HCT116 (cell line): ENCODE measurements around the gene MLLT11. TPM values are rescaled to one million over a fixed set of nuclear protein-coding genes. Genes with fewer than 3 reads are reported as not detected.

ENCODE experiments used
- ATAC-seq: fragments of 200-7000 bp; cut with Tn5 transposase; 2 replicates; pipeline ENCODE4 v1.9.1; 2020; ENCODE audit warnings: mild to moderate bottlenecking, moderate library complexity
- BruUV-seq: library from RNA; stranded (reverse); fragments of 400-500 nt; replicated peaks from 2 replicates; lab custom pipeline; 2021; lab: Mats Ljungman, UMichigan
- CTCF ChIA-PET: fragments of 300-600 bp; sonication (Branson Sonifier 250); formaldehyde crosslinking; loops from one replicate; lab custom pipeline; 2021; ENCODE audit warnings: antibody characterized with exemption; lab: Charles Lee
- POLR2A ChIA-PET: fragments of 300-600, 350-600 bp; sonication (Branson Sonifier 250); formaldehyde crosslinking; loops from one replicate; lab custom pipeline; 2021; ENCODE audit warnings: antibody characterized with exemption; lab: Charles Lee
- RAD21 ChIA-PET, 2 experiments: fragments of 300-600 bp; sonication (Branson Sonifier 250); formaldehyde crosslinking; loops; one replicate each; lab custom pipeline; 2023; ENCODE audit warnings: low total read pairs in 2 of 2; ENCODE audit not compliant: uncharacterized antibody in 2 of 2, unreplicated experiment in 2 of 2, low non-redundant PET in 1 of 2; lab: Charles Lee
- DNase-seq: peaks from one replicate; pipeline ENCODE4 v3.0.0-alpha.2; 2010; ENCODE audit warnings: low read depth, low spot score
- H2AFZ ChIP-seq: fragments of 200-600 bp; shearing (Covaris generic), sonication (generic); 2 replicates; pipeline ENCODE4 v1.6.1; 2017; ENCODE audit warnings: low read depth, mixed run types, mixed read lengths, antibody characterized with exemption, low read length; ENCODE audit not compliant: poor library complexity, severe bottlenecking
- H3K27ac ChIP-seq: 2 replicates; pipeline ENCODE4 v1.5.1; 2012; ENCODE audit warnings: low read depth, low read length
- H3K27me3 ChIP-seq: fragments of 200-600 bp; sonication (generic); 2 replicates; pipeline ENCODE4 v1.6.1; 2016; ENCODE audit warnings: mixed run types, low read length, mixed read lengths; ENCODE audit not compliant: insufficient read depth
- H3K36me3 ChIP-seq, 2 experiments: fragments of 200-500 bp in 1 of 2; fragments of 200-600 bp in 1 of 2; sonication (Bioruptor generic) in 1 of 2; sonication (generic) in 1 of 2; 2 replicates each; pipeline versions ENCODE4 v1.5.1 to v1.6.1; 2014 to 2016; ENCODE audit warnings: low read length in 2 of 2, inconsistent platforms in 1 of 2, mixed read lengths in 1 of 2, mixed run types in 1 of 2; ENCODE audit not compliant: insufficient read depth in 2 of 2, control insufficient read depth in 1 of 2
- H3K4me1 ChIP-seq, 2 experiments: fragments of 200-600 bp in 1 of 2; sonication (generic) in 1 of 2; 2 replicates each; pipeline versions ENCODE4 v1.5.1 to v1.6.1; 2012 to 2017; ENCODE audit warnings: low read length in 2 of 2, inconsistent platforms in 1 of 2, mild to moderate bottlenecking in 1 of 2, mixed read lengths in 1 of 2, mixed run types in 1 of 2, moderate library complexity in 1 of 2; ENCODE audit not compliant: insufficient read depth in 2 of 2, control insufficient read depth in 1 of 2
- H3K4me2 ChIP-seq: fragments of 200-600 bp; sonication (generic); 2 replicates; pipeline ENCODE4 v1.6.1; 2017; ENCODE audit warnings: mixed run types, low read length, mixed read lengths
- H3K4me3 ChIP-seq, 2 experiments: fragments of 200-600 bp in 1 of 2; sonication (generic) in 1 of 2; replicated peaks in 1 of 2; 2 replicates each; pipeline ENCODE4 v1.5.1; 2011 to 2016; ENCODE audit warnings: low read length in 2 of 2, control low read depth in 1 of 2, low read depth in 1 of 2, mild to moderate bottlenecking in 1 of 2, mixed read lengths in 1 of 2, mixed run types in 1 of 2
- H3K79me2 ChIP-seq: fragments of 200-600 bp; sonication (generic); 2 replicates; pipeline ENCODE4 v1.6.1; 2017; ENCODE audit warnings: mild to moderate bottlenecking, mixed run types, low read length, moderate library complexity, mixed read lengths; ENCODE audit not compliant: insufficient read depth
- H3K9ac ChIP-seq: fragments of 200-600 bp; sonication (generic); 2 replicates; pipeline ENCODE4 v1.6.1; 2016; ENCODE audit warnings: low read length, mixed read lengths
- H3K9me2 ChIP-seq: fragments of 200-600 bp; sonication (generic), shearing (Covaris generic); 2 replicates; pipeline ENCODE4 v1.6.1; 2017; ENCODE audit warnings: mixed run types, mild to moderate bottlenecking, moderate library complexity; ENCODE audit not compliant: insufficient read depth
- H3K9me3 ChIP-seq, 2 experiments: fragments of 200-500 bp in 1 of 2; fragments of 200-600 bp in 1 of 2; sonication (Bioruptor generic) in 1 of 2; sonication (generic) in 1 of 2; 2 replicates each; pipeline ENCODE4 v1.6.1; 2014 to 2017; ENCODE audit warnings: low read length in 2 of 2, mixed read lengths in 2 of 2, inconsistent platforms in 1 of 2, low read depth in 1 of 2, mild to moderate bottlenecking in 1 of 2, mixed run types in 1 of 2, moderate library complexity in 1 of 2; ENCODE audit not compliant: control insufficient read depth in 1 of 2, insufficient read depth in 1 of 2
- H4K20me1 ChIP-seq: fragments of 200-600 bp; sonication (generic), shearing (Covaris generic); 2 replicates; pipeline ENCODE4 v1.6.1; 2017; ENCODE audit warnings: mixed run types, mild to moderate bottlenecking, moderate library complexity; ENCODE audit not compliant: insufficient read depth
- ATF3 ChIP-seq: IDR thresholded peaks from 2 replicates; pipeline ENCODE4 v1.6.1; 2012
- CBX3 ChIP-seq: IDR thresholded peaks from 2 replicates; pipeline ENCODE4 v1.6.1; 2012; ENCODE audit warnings: low read depth
- FOSL1 ChIP-seq: IDR thresholded peaks from 2 replicates; pipeline ENCODE4 v1.6.1; 2012; ENCODE audit warnings: low read depth
- JUND ChIP-seq: IDR thresholded peaks from 2 replicates; pipeline ENCODE4 v1.6.1; 2012
- POLR2A ChIP-seq: IDR thresholded peaks from 2 replicates; pipeline ENCODE4 v1.7.0; 2011; ENCODE audit warnings: borderline replicate concordance; ENCODE audit not compliant: insufficient read depth, insufficient read length; ENCODE audit errors: extremely low read depth
- RAD21 ChIP-seq: IDR thresholded peaks from 2 replicates; pipeline ENCODE4 v1.6.1; 2012; ENCODE audit warnings: low read depth, mild to moderate bottlenecking
- SRF ChIP-seq: IDR thresholded peaks from 2 replicates; pipeline ENCODE4 v1.6.1; 2012; ENCODE audit warnings: low read depth
- YY1 ChIP-seq: IDR thresholded peaks from 2 replicates; pipeline ENCODE4 v1.6.1; 2011; ENCODE audit warnings: low read length, low read depth, moderate library complexity, mild to moderate bottlenecking; ENCODE audit not compliant: insufficient replicate concordance; ENCODE audit errors: extremely low read depth
- ZBTB33 ChIP-seq: IDR thresholded peaks from 2 replicates; pipeline ENCODE4 v1.6.1; 2011; ENCODE audit warnings: mild to moderate bottlenecking, low read length, moderate library complexity; ENCODE audit not compliant: insufficient replicate concordance; ENCODE audit errors: extremely low read depth
- intact Hi-C: fragments of 100-400 bp; cut with micrococcal nuclease; formaldehyde crosslinking; loops from 2 replicates; pipeline ENCODE4 v1.10.0; 2022
- total RNA-seq: library from RNA; stranded (reverse); gene quantifications from one replicate; pipeline ENCODE4 v1.2.1, GENCODE V29; 2021; ENCODE audit not compliant: unreplicated experiment
- TF ChIP-seq, protein P1 (sequence below), 3 experiments: fragments of 200-600 bp in 1 of 3; sonication (generic) in 1 of 3; IDR thresholded peaks in 2 of 3; conservative IDR thresholded peaks in 1 of 3; 2 replicates each; pipeline ENCODE4 v1.5.1; 2012 to 2017; ENCODE audit warnings: low read depth in 2 of 3, low read length in 2 of 3, antibody characterized with exemption in 1 of 3, borderline replicate concordance in 1 of 3, control low read depth in 1 of 3, mild to moderate bottlenecking in 1 of 3, mixed read lengths in 1 of 3, mixed run types in 1 of 3, moderate library complexity in 1 of 3; ENCODE audit not compliant: insufficient read depth in 1 of 3

Gene MLLT11
- total RNA-seq, 1 experiment from 2014 or later: 0.17 TPM

- no peak for TF ChIP-seq CBX3
- TF ChIP-seq ATF3: no peak
- TF ChIP-seq SRF: no peak
- TF ChIP-seq YY1: no peak
- TF ChIP-seq, protein P1, sequence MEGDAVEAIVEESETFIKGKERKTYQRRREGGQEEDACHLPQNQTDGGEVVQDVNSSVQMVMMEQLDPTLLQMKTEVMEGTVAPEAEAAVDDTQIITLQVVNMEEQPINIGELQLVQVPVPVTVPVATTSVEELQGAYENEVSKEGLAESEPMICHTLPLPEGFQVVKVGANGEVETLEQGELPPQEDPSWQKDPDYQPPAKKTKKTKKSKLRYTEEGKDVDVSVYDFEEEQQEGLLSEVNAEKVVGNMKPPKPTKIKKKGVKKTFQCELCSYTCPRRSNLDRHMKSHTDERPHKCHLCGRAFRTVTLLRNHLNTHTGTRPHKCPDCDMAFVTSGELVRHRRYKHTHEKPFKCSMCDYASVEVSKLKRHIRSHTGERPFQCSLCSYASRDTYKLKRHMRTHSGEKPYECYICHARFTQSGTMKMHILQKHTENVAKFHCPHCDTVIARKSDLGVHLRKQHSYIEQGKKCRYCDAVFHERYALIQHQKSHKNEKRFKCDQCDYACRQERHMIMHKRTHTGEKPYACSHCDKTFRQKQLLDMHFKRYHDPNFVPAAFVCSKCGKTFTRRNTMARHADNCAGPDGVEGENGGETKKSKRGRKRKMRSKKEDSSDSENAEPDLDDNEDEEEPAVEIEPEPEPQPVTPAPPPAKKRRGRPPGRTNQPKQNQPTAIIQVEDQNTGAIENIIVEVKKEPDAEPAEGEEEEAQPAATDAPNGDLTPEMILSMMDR (IDR thresholded peaks at IDR 0.05 in 2 of 3, conservative IDR thresholded peaks at IDR 0.05 in 1 of 3; ENCODE audit: borderline replicate concordance in 1 of 3, insufficient read depth in 1 of 3, low read depth in 2 of 3, low read length in 2 of 3): no peak
- TF ChIP-seq ZBTB33: no peak
- TF ChIP-seq RAD21: no peak
- no peak for TF ChIP-seq JUND
- no peak for TF ChIP-seq POLR2A
- TF ChIP-seq FOSL1: no peak
- H3K27me3 ChIP-seq: no peaks in the 10 kb centered on the region
- H3K4me3 ChIP-seq: no peak within 1 kb of the TSS
- POLR2A ChIA-PET: no interaction called here
- no peaks in the 10 kb centered on the region for H3K9me2 ChIP-seq
- H3K36me3 ChIP-seq: peaks cover 2 to 5% of the 10 kb centered on the region in 2 experiments; a peak in 3 of 4 replicates
- no peak for ATAC-seq
- H3K27ac ChIP-seq: no peak within 1 kb of the TSS
- no peak for DNase-seq
- CTCF ChIA-PET: no interaction called here
- H3K79me2 ChIP-seq: no peaks in the 10 kb centered on the region
- intact Hi-C loops: no loop called here
- H3K9ac ChIP-seq: no peak within 1 kb of the TSS
- H2AFZ ChIP-seq: no peak within 1 kb of the TSS
- no peak within 1 kb of the TSS for H3K4me2 ChIP-seq
- H4K20me1 ChIP-seq: no peaks in the 10 kb centered on the region
- H3K9me3 ChIP-seq: no peaks in the 10 kb centered on the region
- RAD21 ChIA-PET: no interaction called here
- no peaks in the 10 kb centered on the region for H3K4me1 ChIP-seq
- no TSS peak for BruUV-seq
These were observed 12.6 kb upstream of the MLLT11 start, which contains the start of gene C1orf56 for GRCh38 chr1:151047591-151047924. Gene C1orf56, plus strand, starts transcription at chr1:151047751. Its CDS starts 97 bp downstream, at chr1:151047848.
